HG03432 (cell line): ENCODE data around the gene ARNT2.

ENCODE experiments used
- ATAC-seq: cut with Tn5 transposase; IDR thresholded peaks from one replicate; pipeline ENCODE4 v1.9.1; 2021; ENCODE audit warnings: mild to moderate bottlenecking, moderate library complexity; ENCODE audit not compliant: unreplicated experiment

Gene ARNT2

DNA sequence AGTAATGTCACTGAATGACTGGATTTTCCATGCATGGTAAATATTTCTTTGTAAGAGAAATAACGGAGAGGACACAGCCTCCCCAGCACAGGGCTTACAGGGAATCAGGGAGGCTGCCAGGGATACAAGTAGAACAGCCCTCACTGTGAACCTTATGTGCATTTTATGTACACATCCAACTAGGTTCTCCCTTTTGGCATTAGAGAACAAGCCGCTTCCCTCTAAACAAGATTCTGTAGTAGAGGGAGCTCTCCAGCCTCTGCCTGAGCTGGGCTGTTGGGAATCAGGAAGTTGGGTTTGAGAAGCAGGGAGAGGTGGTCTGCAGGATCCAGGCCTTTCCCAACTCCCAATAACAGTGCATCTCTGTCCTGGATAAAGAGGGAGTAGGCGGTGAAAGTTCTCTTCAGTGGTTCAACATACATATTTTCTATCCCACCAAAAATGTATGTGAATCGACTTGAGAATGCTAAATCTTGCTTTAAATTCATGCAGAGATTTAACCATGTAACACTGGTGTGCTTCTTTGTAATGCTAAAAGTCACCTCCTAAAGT is 83.7 kb downstream of the ARNT2 start:
- no peak for ATAC-seq

DNA sequence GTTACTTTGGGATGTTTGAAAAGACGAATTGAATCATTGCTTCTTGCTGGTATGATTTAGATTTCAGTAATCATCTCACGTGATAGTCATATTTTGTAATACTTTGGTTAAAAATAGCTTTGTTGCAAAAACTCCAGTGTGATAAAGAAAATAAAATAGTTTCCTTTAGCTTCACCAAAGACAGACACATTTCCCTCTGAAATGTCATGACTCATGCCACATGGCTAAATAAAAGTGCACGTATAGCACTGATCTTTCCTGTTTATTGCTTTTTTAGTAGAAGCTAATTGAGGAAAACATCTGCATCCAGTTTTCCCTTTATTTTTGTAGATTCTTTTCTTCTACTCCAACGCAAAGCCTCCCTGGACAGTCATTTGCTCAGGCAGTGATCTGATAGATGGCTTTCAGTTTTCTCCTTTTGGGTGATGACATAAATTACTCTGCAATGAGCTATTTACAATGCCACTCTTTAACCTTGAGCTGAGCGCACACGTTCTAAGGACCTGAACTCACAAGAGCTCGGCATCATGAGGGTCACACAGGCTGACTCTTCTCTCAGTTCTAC is 84.9 kb downstream of the ARNT2 start:
- ATAC-seq = no peak

DNA sequence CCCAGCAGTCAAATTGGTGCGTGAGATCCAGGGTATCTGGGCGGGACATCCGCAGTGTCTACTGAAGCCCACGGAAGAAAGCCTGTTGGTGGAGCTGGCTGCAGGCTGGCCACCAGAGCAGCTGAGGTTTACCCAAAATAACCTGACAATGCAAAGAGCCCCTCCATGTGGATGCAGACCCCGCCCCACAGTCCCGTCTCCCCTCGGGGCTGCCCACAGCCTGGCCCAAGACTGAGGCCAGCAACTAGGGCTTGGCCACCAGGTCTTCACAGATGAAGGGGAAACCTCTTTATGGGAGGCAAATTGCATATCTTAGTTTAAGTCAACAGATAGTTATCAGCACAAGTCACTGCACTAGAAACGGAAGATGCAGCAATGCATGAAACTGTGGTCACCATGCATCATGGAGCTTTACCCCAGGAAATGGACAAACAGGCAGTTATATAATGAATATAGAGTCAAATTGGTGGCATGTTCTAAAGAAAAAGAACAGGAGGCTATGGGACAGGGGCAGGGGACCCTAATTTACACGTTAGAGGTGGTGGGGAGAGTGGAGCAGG is 86.3 kb downstream of the ARNT2 start:
- no peak for ATAC-seq

DNA sequence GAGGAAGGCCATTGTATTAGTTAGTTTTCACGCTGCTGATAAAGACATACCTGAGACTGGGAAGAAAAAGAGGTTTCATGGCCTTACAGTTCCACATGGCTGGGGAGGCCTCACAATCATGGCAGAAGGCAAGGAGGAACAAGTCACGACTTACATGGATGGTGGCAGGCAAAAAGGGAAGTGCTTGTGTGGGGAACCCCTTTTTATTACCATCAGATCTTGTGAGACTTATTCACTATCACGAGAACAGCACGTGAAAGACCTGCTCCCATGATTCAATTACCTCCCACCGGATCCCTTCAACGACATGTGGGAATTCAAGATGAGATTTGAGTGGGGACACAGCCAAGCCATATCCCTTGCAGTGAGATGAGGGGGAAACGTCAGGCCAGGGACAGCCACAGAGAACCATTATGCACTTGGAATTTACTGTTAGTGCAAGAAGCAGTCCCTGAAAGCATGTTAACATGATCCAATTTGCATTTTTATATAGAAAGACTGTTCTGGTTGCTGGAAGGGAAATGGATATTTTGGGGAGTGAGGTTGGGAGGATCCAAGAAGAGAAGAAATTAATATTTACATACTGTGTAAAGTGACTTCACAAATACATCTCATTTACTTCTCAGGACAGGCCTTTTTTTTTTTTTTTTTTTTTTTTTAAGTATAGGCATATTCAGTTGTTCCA is 87.1 kb downstream of the ARNT2 start:
- no peak for ATAC-seq

DNA sequence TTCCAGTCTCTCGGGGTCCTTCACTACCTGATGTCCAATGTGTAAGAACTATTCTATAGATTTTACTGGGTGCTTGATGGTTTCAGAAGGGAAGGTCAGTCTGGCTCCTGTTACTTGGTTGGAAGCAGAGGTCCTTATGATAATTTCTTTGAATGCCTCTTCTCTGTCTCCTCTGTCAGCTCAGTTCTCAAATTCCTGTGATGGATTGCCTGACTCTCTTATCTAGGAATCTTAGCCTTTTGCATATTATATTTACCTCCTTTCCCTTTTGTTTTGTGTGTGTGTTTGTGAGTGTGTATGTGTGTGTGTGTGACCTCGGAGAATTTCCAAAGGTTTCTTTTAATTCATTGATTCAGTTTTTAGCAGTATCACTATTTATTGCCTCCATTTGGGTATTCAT is 88.2 kb downstream of the ARNT2 start:
- ATAC-seq = no peak

DNA sequence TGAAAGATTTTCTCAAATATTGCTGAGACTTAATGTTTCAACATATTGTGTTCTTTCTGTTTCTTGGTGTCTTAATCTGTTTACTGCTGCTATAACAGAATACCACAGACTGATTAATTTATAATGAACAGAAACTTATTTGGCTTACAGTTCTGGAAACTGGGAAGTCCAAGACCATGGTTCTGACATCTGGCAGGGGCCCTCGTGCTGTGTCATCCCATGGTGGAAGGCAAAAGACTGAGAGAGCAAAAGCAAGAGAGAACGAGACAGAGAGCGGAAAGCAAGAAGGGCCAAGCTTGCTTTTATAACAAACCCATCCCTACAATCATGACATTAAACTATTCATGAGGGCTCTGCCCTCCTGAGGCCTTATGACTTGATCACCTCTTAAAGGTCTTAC is 88.7 kb downstream of the ARNT2 start:
- no peak for ATAC-seq

DNA sequence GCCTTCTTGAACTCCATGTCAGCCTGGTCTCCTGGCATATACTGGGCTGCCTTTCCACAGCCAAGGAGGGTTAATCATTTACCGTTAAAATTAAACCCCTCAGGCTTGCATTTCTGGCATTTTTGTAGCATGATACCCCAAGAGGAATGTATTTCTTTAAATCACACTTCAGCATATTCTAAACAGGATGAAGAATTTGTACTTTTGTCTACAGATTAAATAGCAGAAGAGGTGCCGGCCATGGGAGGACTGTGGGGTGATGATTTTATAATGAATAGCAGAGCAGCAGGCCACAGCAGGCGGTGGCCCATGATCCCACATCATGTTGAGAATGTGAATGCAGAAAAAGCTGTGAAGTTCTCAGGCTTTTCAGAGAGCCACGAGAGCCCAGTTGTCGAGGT is 90.2 kb downstream of the ARNT2 start:
- no peak for ATAC-seq

DNA sequence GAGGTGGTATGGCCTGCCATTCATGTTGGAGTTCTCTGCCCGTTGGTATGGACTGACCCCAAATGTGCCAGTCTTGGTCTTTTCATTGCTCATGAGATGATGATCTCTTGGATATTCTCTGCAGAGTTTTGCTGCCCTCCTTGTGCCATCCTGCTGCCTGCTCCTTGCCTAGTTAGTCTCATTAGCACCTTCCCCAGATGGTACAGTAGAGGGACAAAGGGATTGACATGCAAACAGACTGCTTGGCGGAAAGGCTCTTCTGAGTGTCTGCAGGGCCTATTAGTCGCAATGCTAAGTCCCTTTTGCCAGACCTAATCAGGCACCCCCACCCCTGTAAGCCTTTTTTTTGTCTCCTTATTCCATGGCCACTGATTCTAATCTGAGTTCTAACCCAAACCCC is 90.6 kb downstream of the ARNT2 start:
- ATAC-seq = no peak

DNA sequence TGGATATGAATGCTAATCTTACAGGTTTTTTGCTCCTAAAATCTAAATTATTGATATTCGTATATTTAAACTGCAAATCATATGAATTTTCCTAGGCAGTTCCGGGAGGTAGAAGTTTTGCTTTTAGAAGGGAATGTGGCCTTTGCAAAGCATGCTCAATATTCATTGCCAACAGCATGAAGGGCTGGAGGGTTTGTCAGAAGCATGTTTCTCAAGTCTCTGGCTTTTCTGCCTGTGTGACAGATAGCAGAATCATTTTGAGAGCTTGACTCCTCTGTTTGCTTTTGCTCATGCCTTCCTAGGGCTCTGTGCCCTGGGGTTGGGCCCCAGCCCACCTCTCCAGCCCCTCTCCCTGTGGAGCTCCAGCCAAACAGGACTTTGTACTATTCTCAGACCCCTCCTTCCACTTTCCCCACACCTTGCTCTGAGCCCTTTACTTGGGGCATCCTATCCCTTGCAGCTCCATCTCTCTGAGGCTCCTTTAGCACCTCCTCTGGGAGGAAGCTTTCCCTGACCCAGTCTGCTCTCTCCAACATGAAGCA is 91.3 kb downstream of the ARNT2 start:
- ATAC-seq = no peak

DNA sequence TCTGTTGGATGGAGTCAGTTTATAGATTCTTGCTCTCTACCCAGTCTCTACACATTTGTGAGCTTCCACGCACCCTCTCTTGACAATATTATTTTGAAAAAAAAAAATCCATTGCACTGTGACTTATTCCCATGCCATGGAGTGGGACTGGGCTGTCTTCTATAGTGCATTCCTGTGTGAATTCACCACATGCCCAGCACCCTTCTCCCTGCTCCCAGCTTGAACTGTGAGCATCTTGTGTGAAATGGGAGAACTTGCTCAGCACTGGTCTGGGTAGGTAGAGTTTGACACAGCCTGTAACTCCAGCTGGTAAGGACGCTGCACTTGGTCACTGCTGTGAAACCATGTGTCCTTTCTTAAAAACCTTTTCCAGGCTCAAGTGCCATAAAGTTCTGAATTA is 91.9 kb downstream of the ARNT2 start:
- no peak for ATAC-seq

DNA sequence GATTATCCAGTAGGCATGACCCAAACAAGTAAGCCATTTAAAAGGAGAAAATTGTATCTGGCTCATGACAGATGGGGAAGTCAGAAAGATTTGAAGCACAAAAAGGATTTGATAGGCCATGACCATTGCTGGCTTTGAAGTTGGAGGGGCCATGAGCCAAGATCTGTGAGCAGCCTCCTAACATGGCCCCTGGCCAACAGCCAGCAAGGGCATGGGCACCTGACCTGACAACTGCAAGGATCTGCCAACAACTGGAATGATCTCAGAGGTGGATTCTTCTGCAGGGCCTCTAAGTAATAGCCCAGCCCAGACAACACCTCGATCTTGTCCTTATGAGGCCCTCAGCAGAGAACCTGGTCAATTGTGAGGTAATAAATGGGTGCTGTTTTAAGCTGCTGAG is 93.0 kb downstream of the ARNT2 start:
- no peak for ATAC-seq

DNA sequence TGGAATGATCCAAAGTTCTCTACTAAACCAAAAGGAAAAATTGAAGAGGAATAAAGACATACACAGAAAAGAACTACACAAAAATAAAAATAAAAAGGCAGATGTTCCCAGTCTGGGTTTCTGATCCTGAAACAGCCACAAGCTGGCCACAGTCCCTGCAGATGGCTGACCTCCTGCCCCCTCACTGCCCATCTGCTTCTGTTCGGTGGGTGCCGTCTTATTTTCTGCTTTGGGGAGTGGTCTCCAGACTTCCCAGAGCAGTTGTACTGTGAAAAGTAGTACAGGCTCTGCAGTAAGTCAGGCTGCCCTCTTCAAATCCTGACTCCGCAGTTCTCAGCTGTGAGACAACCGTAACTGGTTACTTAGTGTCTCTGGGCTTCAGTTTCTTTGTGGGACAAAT is 94.5 kb downstream of the ARNT2 start:
- no peak for ATAC-seq

DNA sequence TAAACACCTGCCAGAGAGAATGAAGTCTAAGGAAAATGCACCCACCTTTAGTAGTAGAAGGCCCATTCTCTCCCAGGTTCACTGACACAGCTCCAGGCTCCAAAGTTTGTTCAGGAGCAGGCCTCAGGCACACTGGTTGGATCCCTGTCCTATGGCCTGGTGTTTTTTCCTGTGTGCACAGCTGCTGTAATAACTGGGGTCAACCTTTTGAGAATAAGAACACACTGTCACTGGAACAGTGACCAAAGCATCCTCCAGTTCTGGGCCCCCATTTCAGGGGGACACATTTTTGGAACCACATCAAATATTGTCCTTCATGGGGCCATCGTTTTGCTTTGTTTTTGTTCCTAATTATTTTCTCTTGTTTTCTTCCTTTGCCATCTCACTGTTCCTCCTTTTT is 95.8 kb downstream of the ARNT2 start:
- ATAC-seq = no peak

DNA sequence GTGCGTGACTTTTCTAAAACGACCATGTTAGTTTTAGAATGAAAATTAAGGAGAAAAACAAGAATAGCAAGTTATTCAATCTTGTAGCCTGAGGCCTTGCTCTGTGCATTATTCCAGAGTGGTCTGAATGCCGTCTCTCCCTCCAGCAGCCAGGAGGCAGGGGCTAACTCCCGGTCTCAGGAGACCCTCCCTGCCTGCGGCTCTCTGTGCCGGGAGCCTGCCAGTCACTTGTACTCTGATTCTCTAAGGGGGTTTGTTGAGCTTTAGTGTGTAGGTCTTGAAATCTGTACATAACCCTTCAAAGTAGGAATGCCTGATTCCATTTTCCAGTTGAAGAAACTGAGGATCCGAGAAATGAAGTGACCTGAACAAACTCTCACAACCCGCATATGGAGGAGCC is 97.3 kb downstream of the ARNT2 start:
- ATAC-seq = no peak

DNA sequence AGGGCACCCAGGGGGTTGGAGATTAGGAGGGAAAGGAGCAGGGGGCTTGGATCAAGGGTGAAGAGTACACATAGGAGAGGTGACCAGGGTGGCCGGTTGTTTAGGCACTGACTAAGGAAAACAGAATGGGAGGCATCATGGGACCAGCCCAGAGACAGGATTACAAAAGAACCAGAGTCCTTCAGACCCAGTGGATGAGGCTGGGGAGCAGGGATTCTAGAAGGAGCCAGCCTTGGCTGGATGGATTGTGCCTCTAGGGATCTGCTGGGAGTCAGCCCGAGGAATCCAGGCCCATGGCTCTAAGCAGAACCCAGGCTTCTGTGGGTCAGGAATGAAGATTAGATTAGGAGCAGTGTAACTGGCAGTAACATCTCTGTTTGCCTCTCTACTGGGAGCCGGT is 98.6 kb downstream of the ARNT2 start:
- ATAC-seq = no peak

DNA sequence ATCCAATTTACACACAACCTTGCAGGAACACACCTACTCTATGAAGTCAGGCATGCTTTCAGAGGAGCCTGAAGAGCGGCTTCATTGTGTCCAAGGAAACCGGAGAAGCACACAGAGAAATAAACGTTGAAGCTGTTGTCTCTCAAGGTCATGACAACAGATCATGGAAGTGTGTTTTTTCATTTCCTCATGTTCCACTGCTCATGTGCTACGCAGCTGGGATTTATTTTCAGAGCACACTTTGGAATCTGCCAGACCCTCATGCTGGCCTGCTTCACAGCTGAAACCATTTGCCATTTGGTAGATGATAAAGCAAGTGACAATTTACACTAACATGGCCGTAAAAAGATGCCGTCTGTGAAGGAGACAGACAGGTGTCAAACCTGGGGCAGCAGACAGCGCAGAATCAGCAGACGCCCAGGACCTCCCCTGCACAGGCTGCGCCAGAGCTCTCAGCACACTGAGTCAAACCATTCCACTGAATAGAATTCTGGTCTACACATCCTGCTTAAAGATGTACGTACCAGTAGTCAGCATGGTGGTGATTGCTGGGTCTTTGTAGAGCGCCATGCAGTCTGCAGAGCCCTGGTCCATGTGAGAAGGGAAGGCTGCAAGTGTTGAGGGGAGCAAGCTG is 99.3 kb downstream of the ARNT2 start:
- ATAC-seq = no peak

DNA sequence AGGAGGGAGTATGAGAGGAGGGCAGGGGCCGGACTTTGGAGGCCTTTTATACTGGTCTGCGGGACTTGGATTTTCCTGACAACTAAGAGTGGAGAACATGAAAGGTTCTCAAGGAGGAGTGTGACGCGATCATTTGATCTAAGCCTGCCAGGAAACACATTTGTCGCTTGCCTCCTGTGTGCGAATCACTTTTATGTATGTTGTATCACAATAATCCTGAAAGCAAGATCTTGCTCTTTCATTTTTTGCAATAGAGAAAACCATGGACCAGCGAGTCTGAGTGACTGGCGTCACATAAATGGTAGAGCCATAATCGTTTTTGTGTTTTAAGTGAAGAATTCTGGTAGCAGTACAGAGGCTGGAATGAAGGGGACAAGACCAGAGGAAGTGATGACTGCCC is 100.7 kb downstream of the ARNT2 start:
- ATAC-seq = no peak

DNA sequence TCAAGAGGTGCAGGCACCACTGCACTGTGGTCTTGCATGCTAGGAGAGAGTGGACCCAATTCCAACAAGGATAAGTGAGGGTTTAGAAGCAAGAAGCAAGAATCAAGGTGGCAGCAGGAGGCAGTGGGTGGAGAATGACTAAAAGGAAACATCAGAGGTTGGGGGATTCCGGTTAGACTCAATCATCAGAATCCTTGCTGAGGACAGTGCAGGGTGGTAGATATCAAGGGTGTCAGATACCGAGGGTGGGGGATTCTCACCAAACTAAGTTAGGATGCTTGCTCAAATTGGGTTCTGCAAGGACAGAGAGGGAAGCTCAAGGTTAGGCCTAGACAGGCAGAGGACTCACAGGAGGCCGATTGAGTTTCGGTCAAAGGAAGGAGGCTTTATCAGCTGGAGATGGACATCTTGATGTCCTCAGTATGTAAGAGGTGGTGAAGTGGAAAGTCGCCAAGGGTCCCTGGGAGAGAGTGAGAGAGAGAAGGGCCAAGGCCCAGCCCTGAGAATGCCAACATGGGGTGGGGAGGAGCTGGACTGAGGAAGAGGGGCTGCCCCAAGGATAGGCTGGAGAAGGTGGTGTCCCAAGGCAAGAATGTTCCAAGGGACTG is 102.2 kb downstream of the ARNT2 start:
- no peak for ATAC-seq

DNA sequence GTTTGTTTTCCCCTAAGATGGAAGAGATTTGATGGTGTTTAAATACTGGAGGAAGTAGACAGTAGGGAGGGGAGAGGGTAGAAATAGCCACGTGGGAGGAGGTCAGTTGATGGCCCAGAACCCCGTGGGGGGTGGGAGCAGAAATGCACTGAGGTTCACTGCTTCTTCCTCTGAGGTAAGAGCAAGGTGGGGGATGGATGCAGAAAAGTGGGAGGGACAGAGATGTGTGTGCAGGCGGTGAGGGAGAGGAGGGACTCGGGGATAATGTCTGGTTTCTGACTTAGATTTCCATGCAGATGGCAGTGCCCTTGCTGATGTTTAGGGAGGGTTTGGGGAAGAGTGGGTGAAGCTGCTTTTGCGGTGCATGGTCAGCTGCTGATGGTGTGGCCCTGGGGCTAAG is 102.9 kb downstream of the ARNT2 start:
- ATAC-seq = no peak

DNA sequence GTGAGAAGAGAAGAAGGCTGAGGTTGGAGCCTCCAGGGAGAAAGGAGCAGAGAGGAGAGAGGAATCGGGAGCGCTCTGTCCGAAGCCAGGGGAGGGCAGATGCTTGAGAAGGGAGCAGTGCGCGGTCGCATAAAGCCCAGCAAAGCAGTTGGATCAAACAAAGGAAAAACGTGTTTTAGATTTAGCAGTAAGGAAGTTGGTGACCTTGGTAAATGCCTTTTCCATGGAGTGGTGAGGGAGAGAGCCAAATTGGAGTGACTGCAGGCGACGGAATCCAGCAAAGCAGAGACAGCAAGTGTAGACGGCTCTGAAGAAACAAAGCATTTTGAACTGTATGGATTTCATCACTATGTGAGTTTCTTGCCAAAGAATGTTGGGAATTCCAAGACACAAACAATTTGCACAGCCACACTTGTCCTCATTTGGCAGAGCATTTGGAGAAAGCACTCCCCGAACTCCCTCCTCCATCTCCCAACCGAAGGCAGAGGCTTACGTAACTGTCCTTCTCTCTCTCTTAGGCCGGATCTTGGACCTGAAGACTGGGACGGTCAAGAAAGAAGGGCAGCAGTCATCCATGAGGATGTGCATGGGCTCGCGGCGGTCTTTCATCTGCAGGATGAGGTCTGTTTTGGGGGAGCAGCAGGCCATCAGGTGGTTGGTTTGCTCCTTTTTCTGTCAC is 103.6 kb downstream of the ARNT2 start:
- ATAC-seq = no peak

DNA sequence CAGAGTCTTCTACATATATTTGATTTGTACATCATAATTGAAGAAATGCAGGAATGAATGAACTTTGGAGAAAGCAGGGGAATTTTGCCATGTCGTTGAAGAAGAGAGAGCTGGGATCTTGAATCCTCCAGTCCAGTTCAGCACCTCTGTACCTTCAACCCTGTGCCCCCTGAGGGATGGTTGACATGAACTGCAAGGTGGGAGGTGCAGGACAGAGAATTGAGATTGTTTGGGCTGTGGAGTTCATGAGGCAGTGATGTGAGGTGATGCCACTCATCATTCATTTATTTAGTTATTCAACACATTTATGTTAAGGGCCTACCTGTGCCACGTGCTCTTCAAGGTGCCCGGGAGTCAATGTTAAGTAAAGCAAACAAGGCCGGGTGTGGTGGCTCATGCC is 104.6 kb downstream of the ARNT2 start:
- no peak for ATAC-seq
